Glutamatergic neuron (in vitro differentiated cells): Measurements from ENCODE around the gene TAL1. TPM values are rescaled to one million over a fixed set of nuclear protein-coding genes. Genes with fewer than 3 reads are reported as not detected.

Source experiments
- DNase-seq: peaks from one replicate; pipeline ENCODE4 v3.0.0; 2022
- H3K27ac Mint-ChIP-seq: one replicate; pipeline ENCODE4 v1.8.0; 2020; ENCODE audit warnings: mild to moderate bottlenecking, mixed read lengths, inconsistent platforms; ENCODE audit not compliant: unreplicated experiment
- H3K27me3 Mint-ChIP-seq: one replicate; pipeline ENCODE4 v1.8.0; 2020; ENCODE audit warnings: mild to moderate bottlenecking, moderate library complexity, mixed read lengths, inconsistent platforms; ENCODE audit not compliant: unreplicated experiment
- H3K36me3 Mint-ChIP-seq: one replicate; pipeline ENCODE4 v1.8.0; 2020; ENCODE audit warnings: mild to moderate bottlenecking, mixed read lengths, inconsistent platforms; ENCODE audit not compliant: unreplicated experiment
- H3K4me1 Mint-ChIP-seq: one replicate; pipeline ENCODE4 v1.8.0; 2020; ENCODE audit warnings: mild to moderate bottlenecking, low read depth, mixed read lengths, inconsistent platforms; ENCODE audit not compliant: unreplicated experiment
- H3K4me3 Mint-ChIP-seq: one replicate; pipeline ENCODE4 v1.8.0; 2020; ENCODE audit warnings: mild to moderate bottlenecking, mixed read lengths, inconsistent platforms; ENCODE audit not compliant: unreplicated experiment
- H3K9me3 Mint-ChIP-seq: one replicate; pipeline ENCODE4 v1.8.0; 2020; ENCODE audit warnings: mild to moderate bottlenecking, moderate library complexity, mixed read lengths, inconsistent platforms; ENCODE audit not compliant: unreplicated experiment
- total RNA-seq: library from RNA; stranded (reverse); fragmentation: NEBNext Ultra II Directional; extraction: Animal tissue kit (Norgen Biotek cat#: 25700); gene quantifications from one replicate; pipeline ENCODE4 v1.2.1, GENCODE V29; 2021; ENCODE audit not compliant: unreplicated experiment
- TF ChIP-seq, protein P1 (sequence below): fragments of 200-600 bp; sonication (generic); IDR thresholded peaks from one replicate; pipeline ENCODE4 v1.5.0; 2021; ENCODE audit not compliant: partially characterized antibody, unreplicated experiment

The TAL1 gene
- total RNA-seq, 1 donor from 2014 or later: 2.1 TPM

DNA sequence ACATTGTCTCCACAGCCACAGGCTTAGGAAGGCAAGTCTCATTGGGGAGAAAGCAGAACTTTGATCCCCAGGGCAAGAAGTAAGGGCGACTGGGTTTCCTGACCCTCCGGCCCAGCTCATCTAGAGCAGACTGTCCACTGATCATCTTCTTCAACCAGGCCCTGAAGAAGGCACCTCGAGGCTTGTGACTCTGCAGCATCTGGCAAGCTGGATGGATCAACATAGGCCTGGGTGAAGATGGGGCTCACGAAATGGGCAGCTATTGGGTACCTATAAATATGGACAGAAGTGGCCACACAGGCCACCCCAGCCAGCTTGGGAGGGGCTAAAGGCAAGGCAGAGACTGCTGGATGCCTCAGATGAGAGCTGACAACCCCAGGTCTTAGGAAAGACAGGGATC lies 13.0 kb downstream of the TAL1 start:
- H3K4me1 Mint-ChIP-seq: no peaks in the 10 kb centered on the region
- H3K27me3 Mint-ChIP-seq: peaks cover 17% of the 10 kb centered on the region
- peaks cover 10% of the 10 kb centered on the region for H3K36me3 Mint-ChIP-seq
- H3K27ac Mint-ChIP-seq: no peak overlapping the region
- H3K4me3 Mint-ChIP-seq: no peak overlapping the region
- no peak for DNase-seq
- TF ChIP-seq, protein P1, sequence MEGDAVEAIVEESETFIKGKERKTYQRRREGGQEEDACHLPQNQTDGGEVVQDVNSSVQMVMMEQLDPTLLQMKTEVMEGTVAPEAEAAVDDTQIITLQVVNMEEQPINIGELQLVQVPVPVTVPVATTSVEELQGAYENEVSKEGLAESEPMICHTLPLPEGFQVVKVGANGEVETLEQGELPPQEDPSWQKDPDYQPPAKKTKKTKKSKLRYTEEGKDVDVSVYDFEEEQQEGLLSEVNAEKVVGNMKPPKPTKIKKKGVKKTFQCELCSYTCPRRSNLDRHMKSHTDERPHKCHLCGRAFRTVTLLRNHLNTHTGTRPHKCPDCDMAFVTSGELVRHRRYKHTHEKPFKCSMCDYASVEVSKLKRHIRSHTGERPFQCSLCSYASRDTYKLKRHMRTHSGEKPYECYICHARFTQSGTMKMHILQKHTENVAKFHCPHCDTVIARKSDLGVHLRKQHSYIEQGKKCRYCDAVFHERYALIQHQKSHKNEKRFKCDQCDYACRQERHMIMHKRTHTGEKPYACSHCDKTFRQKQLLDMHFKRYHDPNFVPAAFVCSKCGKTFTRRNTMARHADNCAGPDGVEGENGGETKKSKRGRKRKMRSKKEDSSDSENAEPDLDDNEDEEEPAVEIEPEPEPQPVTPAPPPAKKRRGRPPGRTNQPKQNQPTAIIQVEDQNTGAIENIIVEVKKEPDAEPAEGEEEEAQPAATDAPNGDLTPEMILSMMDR: no peak
- no peaks in the 10 kb centered on the region for H3K9me3 Mint-ChIP-seq

DNA sequence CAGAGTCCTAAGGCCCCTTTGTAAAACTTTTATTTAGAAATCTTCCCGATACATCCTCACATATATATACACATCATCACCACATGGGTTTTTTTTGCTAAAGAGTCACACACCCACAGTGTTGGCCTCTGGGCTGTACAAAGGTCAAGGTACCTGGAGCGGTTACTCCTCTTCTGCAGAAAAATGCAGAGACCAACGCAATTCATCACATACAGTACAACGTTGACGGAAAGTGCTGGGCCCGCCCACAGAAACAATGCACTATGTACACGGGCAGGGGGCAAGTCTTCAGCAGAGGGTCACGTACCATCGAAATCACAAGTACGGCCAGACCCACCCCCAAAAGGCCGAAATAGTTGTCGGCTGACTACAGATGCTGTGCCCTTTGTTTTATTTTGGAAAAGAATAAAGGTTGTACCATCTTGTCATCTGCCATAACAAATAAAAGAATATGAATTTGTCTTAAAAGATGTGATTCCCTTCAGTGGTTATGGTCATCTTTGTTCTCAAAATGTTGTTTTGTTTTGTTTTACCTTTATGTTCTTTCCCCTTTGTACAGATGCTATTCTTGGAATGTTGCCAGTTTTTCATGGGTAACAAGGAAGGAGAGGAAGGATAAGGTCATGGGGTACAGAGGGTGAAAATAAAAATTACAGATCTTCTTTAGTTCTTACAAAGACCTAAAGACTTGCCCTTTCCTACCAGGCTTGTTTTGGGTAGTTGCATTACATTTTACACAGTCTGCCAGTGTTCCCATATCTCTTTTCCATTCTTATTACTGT lies 15.6 kb downstream of the TAL1 start:
- Mint-ChIP-seq H3K4me1 (no peaks in the 10 kb centered on the region), H3K9me3 (no peaks in the 10 kb centered on the region), H3K27me3 (peaks cover 11% of the 10 kb centered on the region), H3K36me3 (peaks cover 10% of the 10 kb centered on the region), H3K27ac (no peak overlapping the region), H3K4me3 (no peak overlapping the region)
- TF ChIP-seq, protein P1: no peak
- DNase-seq: no peak

DNA sequence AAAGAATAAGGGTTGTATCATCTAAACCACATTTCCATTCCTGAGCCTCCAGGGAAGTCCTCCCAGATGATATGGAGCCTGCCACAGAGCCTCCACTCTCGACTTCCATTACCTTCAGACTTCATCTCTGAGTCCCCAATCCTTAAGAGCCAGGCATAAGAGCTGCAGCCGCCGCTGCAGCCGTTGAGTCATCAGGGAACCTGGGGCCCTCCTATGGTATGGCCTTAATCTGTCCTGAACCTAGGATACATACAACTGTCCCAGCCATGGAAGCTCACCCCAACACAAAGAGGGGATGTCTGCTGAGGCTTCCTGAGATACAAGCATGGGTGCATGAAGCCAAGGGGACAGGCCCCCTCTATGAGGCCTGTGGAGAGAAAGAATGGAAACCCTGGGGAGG lies 16.3 kb downstream of the TAL1 start:
- DNase-seq: no peak
- H3K4me1 Mint-ChIP-seq: no peaks in the 10 kb centered on the region
- H3K27me3 Mint-ChIP-seq: peaks cover 5% of the 10 kb centered on the region
- H3K4me3 Mint-ChIP-seq: no peak overlapping the region
- H3K9me3 Mint-ChIP-seq: no peaks in the 10 kb centered on the region
- no peak overlapping the region for H3K27ac Mint-ChIP-seq
- TF ChIP-seq, protein P1: no peak
- H3K36me3 Mint-ChIP-seq: peaks cover 8% of the 10 kb centered on the region

DNA sequence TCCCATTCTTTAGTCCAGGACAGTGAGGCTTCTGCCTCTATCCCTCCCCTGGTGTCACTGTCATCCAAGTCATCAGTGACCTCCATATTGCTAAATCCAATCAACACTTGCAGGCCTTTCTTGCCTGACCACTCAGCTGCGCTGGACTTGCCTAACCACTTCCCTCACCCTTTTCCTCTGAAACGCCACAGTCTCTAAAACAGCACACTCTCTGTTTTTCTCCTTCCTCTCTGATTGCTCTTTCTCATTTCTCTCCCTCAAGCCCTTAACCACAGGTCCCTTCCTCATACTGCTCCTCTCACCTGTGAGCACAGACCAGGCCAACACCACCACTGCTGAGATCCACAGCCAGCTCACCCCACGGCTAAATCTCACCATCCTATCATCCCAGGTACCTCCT lies 17.5 kb downstream of the TAL1 start:
- Mint-ChIP-seq H3K36me3 (no peaks in the 10 kb centered on the region), H3K27ac (no peak overlapping the region), H3K27me3 (peaks cover 5% of the 10 kb centered on the region), H3K4me1 (no peaks in the 10 kb centered on the region), H3K4me3 (no peak overlapping the region), H3K9me3 (no peaks in the 10 kb centered on the region)
- TF ChIP-seq, protein P1: no peak
- DNase-seq: no peak

DNA sequence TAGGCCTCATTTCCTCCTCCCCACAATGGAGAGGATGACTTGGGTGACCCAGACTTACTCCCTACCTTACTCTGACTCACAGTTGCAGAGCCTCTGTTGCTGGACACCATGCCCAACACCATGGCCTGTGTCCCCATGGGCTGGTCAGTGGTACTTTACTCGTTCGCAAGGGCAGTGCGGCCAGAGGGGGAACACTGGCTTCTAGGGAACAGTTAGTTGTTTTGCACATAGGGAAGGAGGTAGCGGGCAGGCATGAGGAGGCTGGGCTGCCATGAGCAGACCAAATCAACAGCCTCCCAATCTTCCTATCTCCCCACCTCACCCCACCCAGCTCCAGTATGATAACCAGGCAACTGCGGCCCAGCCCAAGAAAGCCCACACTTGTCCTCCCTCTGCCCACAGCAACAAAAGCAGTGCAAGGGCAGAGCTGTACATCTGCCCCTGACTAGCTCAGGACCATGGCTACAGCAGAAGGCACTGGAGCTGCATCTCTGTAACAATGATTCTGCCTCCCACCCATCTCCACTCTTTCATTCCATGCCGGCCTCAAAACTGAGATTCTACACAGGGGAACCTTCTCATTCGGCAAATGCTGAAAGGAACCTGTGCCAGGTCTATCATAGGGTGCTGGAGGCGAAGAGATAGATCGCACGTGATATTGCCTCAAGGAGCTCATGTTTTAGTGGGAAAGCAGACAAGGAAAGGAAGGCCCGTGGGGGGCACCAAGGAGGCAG lies 18.6 kb downstream of the TAL1 start:
- no peaks in the 10 kb centered on the region for H3K36me3 Mint-ChIP-seq
- H3K4me1 Mint-ChIP-seq: peaks cover 6% of the 10 kb centered on the region
- no peak overlapping the region for H3K27ac Mint-ChIP-seq
- H3K4me3 Mint-ChIP-seq: no peak overlapping the region
- no peak for DNase-seq
- no peaks in the 10 kb centered on the region for H3K9me3 Mint-ChIP-seq
- peaks cover 5% of the 10 kb centered on the region for H3K27me3 Mint-ChIP-seq
- TF ChIP-seq, protein P1: no peak
